Activated CD8-positive, alpha-beta T cell treated with anti-CD3 and anti-CD28 coated beads for 36 hours (primary cell): ENCODE measurements around the gene TROAP. TPM values are rescaled to one million over a fixed set of nuclear protein-coding genes. Genes with fewer than 3 reads are reported as not detected.

Experiments
- ATAC-seq: fragments of 200-7000 bp; cut with Tn5 transposase; one replicate; pipeline ENCODE4 v1.10.0; 2021; ENCODE audit warnings: mild to moderate bottlenecking, moderate library complexity
- CTCF ChIA-PET: fragments of 350-600 bp; sonication (Branson Sonifier 250); formaldehyde crosslinking; loops from one replicate; lab custom pipeline; 2021; ENCODE audit warnings: antibody characterized with exemption; lab: Charles Lee
- POLR2A ChIA-PET: fragments of 350-600 bp; sonication (Branson Sonifier 250); formaldehyde crosslinking; loops from one replicate; lab custom pipeline; 2021; ENCODE audit warnings: antibody characterized with exemption; lab: Charles Lee
- DNase-seq: peaks from one replicate; pipeline ENCODE4 v3.0.0-alpha.2; 2020
- H3K27ac Mint-ChIP-seq: one replicate; pipeline ENCODE4 v1.8.0; 2021; ENCODE audit warnings: mild to moderate bottlenecking, mixed read lengths
- H3K27me3 Mint-ChIP-seq: one replicate; pipeline ENCODE4 v1.8.0; 2021; ENCODE audit warnings: mixed read lengths
- H3K36me3 Mint-ChIP-seq: one replicate; pipeline ENCODE4 v1.8.0; 2021; ENCODE audit warnings: low read depth, mixed read lengths
- H3K4me1 Mint-ChIP-seq: one replicate; pipeline ENCODE4 v1.8.0; 2021; ENCODE audit warnings: low read depth, mixed read lengths
- H3K4me3 Mint-ChIP-seq: one replicate; pipeline ENCODE4 v1.8.0; 2021; ENCODE audit warnings: mild to moderate bottlenecking, moderate library complexity, mixed read lengths
- H3K9me3 Mint-ChIP-seq: one replicate; pipeline ENCODE4 v1.8.0; 2021; ENCODE audit warnings: mixed read lengths
- CTCF ChIP-seq: fragments of 200-600 bp; IDR thresholded peaks from one replicate; pipeline ENCODE4 v1.8.0; 2022; ENCODE audit warnings: antibody characterized with exemption, mild to moderate bottlenecking
- intact Hi-C: fragments of 100-400 bp; cut with micrococcal nuclease; formaldehyde crosslinking; loops from one replicate; pipeline ENCODE4 v1.10.0; 2022
- total RNA-seq, 2 experiments: library from RNA; stranded (reverse); gene quantifications; one replicate each; pipeline ENCODE4 v1.2.3, GENCODE V29; 2021

Gene TROAP
- total RNA-seq, 2 experiments from 2014 or later, result 46.6 to 52.6 TPM

- H3K36me3 Mint-ChIP-seq, result no peaks in the 10 kb centered on the region
- H3K9me3 Mint-ChIP-seq, result no peaks in the 10 kb centered on the region
- ChIA-PET POLR2A (interaction anchor here (1.0 to 1.6 kb wide), 6 partner anchors 9 to 54 kb away, joined by 3 to 6 read pairs (median 4); partner anchors contain the start of genes TROAP and TUBA1C), CTCF (interaction anchor here (0.6 to 13.6 kb wide), 14 partner anchors 9 to 206 kb away, joined by 3 to 115 read pairs (median 12); partner anchors contain the start of genes C1QL4, DNAJC22 and TROAP)
- no peak for ATAC-seq
- no peak overlapping the region for H3K4me3 Mint-ChIP-seq
- intact Hi-C loops, result no loop called here
- H3K4me1 Mint-ChIP-seq, result peaks cover 13% of the 10 kb centered on the region
- no peak overlapping the region for H3K27ac Mint-ChIP-seq
- TF ChIP-seq CTCF, result no peak
- H3K27me3 Mint-ChIP-seq, result peaks cover 49% of the 10 kb centered on the region
- no peak for DNase-seq
These were observed 28.3 kb upstream of the TROAP start for GRCh38 chr12:49294804-49295081.

GRCh38 chr12:49295082-49295936 is 27.7 kb upstream of the TROAP start, which contains the start of gene PRPH:
Gene PRPH, plus strand, starts transcription at chr12:49295147. Its CDS starts 54 bp downstream, at chr12:49295201.
- ATAC-seq (no peak), DNase-seq (no peak)
- no peaks in the 10 kb centered on the region for H3K9me3 Mint-ChIP-seq
- H3K36me3 Mint-ChIP-seq, result no peaks in the 10 kb centered on the region
- H3K4me3 Mint-ChIP-seq, result no peak within 1 kb of the TSS
- intact Hi-C loops, result no loop called here
- peaks cover 49% of the 10 kb centered on the region for H3K27me3 Mint-ChIP-seq
- TF ChIP-seq CTCF, result no peak
- CTCF ChIA-PET, result interaction anchor here (0.7 to 13.6 kb wide), 19 partner anchors 10 to 219 kb away, joined by 3 to 115 read pairs (median 6); partner anchors contain the start of genes C1QL4, DNAJC22 and TROAP
- no peak within 1 kb of the TSS for H3K27ac Mint-ChIP-seq
- POLR2A ChIA-PET, result interaction anchor here (0.9 to 1.6 kb wide), 8 partner anchors 10 to 54 kb away, joined by 3 to 6 read pairs (median 3); partner anchors contain the start of genes TROAP and TUBA1C
- peaks cover 13% of the 10 kb centered on the region for H3K4me1 Mint-ChIP-seq

GRCh38 chr12:49296034-49296835 is 26.8 kb upstream of the TROAP start:
- intact Hi-C loops, result no loop called here
- ATAC-seq (peak; percentile 82), DNase-seq (peak; percentile 73)
- no peak overlapping the region for H3K27ac Mint-ChIP-seq
- POLR2A ChIA-PET, result interaction anchor here (0.9 to 1.6 kb wide), 4 partner anchors 31 to 53 kb away, joined by 3 to 4 read pairs (median 3); partner anchors contain the start of gene TUBA1C
- H3K4me3 Mint-ChIP-seq, result peak overlapping the region; percentile 47
- peaks cover 53% of the 10 kb centered on the region for H3K27me3 Mint-ChIP-seq
- H3K36me3 Mint-ChIP-seq, result no peaks in the 10 kb centered on the region
- CTCF ChIA-PET, result interaction anchor here (0.7 to 13.6 kb wide), 23 partner anchors 11 to 288 kb away, joined by 3 to 115 read pairs (median 4); partner anchors contain the start of genes C1QL4, DNAJC22 and TROAP
- TF ChIP-seq CTCF, result peak; percentile 97
- peaks cover 13% of the 10 kb centered on the region for H3K4me1 Mint-ChIP-seq
- H3K9me3 Mint-ChIP-seq, result no peaks in the 10 kb centered on the region

- DNase-seq (peak; percentile 41), ATAC-seq (peak; percentile 60)
- no peak overlapping the region for H3K27ac Mint-ChIP-seq
- peak; percentile 66 for TF ChIP-seq CTCF
- no peaks in the 10 kb centered on the region for H3K36me3 Mint-ChIP-seq
- peaks cover 56% of the 10 kb centered on the region for H3K27me3 Mint-ChIP-seq
- CTCF ChIA-PET, result interaction anchor here (0.8 to 13.6 kb wide), 27 partner anchors 8 to 287 kb away, joined by 3 to 115 read pairs (median 3); partner anchors contain the start of genes C1QL4, DNAJC22, KCNH3 and TROAP
- peak overlapping the region; percentile 47 for H3K4me3 Mint-ChIP-seq
- H3K4me1 Mint-ChIP-seq, result peaks cover 13% of the 10 kb centered on the region
- no peaks in the 10 kb centered on the region for H3K9me3 Mint-ChIP-seq
- intact Hi-C loops, result no loop called here
- POLR2A ChIA-PET, result interaction anchor here (0.7 to 1.6 kb wide), 3 partner anchors 8 to 32 kb away, joined by 3 to 4 read pairs (median 3); partner anchors contain the start of gene TUBA1C
These were observed 26.0 kb upstream of the TROAP start for GRCh38 chr12:49296836-49297694.
